Neural progenitor cell (in vitro differentiated cells): ENCODE data around the gene WNT6. TPM values are rescaled to one million over a fixed set of nuclear protein-coding genes. Genes with fewer than 3 reads are reported as not detected.
A peak's percentile ranks its signal among the peaks of the same experiment; 100 is the strongest.

Experiments used
- DNase-seq: peaks from one replicate; pipeline ENCODE4 v3.0.0-alpha.2; 2016; ENCODE audit warnings: low spot score
- H2AFZ ChIP-seq: fragments of 200-600 bp; sonication (generic); replicated peaks from 2 replicates; pipeline ENCODE4 v1.6.1; 2016; ENCODE audit warnings: antibody characterized with exemption
- H3F3A ChIP-seq: fragments of 200-600 bp; sonication (generic); 2 replicates; pipeline ENCODE4 v1.6.1; 2016; ENCODE audit warnings: antibody characterized with exemption, low read depth
- H3K27ac ChIP-seq: fragments of 200-600 bp; sonication (generic); 2 replicates; pipeline ENCODE4 v1.5.1; 2016; ENCODE audit warnings: mild to moderate bottlenecking
- H3K27me3 ChIP-seq: fragments of 200-600 bp; sonication (generic); 2 replicates; pipeline ENCODE4 v1.6.1; 2016; ENCODE audit warnings: mild to moderate bottlenecking, moderate library complexity
- H3K36me3 ChIP-seq: fragments of 200-600 bp; sonication (generic); 2 replicates; pipeline ENCODE4 v1.5.1; 2016
- H3K4me1 ChIP-seq: fragments of 200-600 bp; sonication (generic); 2 replicates; pipeline ENCODE4 v1.6.1; 2016; ENCODE audit warnings: mixed run types
- H3K4me2 ChIP-seq: fragments of 200-600 bp; sonication (generic); 2 replicates; pipeline ENCODE4 v1.6.1; 2016
- H3K4me3 ChIP-seq: fragments of 200-600 bp; sonication (generic); 2 replicates; pipeline ENCODE4 v1.5.1; 2016
- H3K79me2 ChIP-seq: fragments of 200-600 bp; sonication (generic); 2 replicates; pipeline ENCODE4 v1.6.1; 2016; ENCODE audit warnings: low read depth
- H3K9ac ChIP-seq: fragments of 200-600 bp; sonication (generic); 2 replicates; pipeline ENCODE4 v1.6.1; 2016
- H3K9me3 ChIP-seq: fragments of 200-600 bp; sonication (generic); 2 replicates; pipeline ENCODE4 v1.5.1; 2016; ENCODE audit warnings: low read depth
- H4K20me1 ChIP-seq: fragments of 200-600 bp; sonication (generic); 2 replicates; pipeline ENCODE4 v1.6.1; 2016; ENCODE audit warnings: low read depth
- H3K27ac Mint-ChIP-seq: 3 replicates; pipeline ENCODE4 v1.8.0; 2021; ENCODE audit warnings: mixed read lengths
- H3K27me3 Mint-ChIP-seq: 2 replicates; pipeline ENCODE4 v1.8.0; 2022; ENCODE audit warnings: low read depth, mild to moderate bottlenecking, inconsistent platforms, moderate library complexity, mixed read lengths; ENCODE audit not compliant: insufficient read depth
- H3K36me3 Mint-ChIP-seq: 3 replicates; pipeline ENCODE4 v1.8.0; 2021; ENCODE audit warnings: mixed read lengths
- H3K4me1 Mint-ChIP-seq: 3 replicates; pipeline ENCODE4 v1.8.0; 2021; ENCODE audit warnings: mixed read lengths
- H3K4me3 Mint-ChIP-seq: 3 replicates; pipeline ENCODE4 v1.8.0; 2021; ENCODE audit warnings: mild to moderate bottlenecking, moderate library complexity, mixed read lengths
- H3K9me3 Mint-ChIP-seq: 3 replicates; pipeline ENCODE4 v1.8.0; 2020; ENCODE audit warnings: mixed read lengths
- CTCF ChIP-seq: fragments of 200-600 bp; sonication (generic); IDR thresholded peaks from 2 replicates; pipeline ENCODE4 v1.5.1; 2017; ENCODE audit warnings: antibody characterized with exemption, mild to moderate bottlenecking
- EZH2 ChIP-seq: fragments of 200-600 bp; sonication (generic); IDR thresholded peaks from 2 replicates; pipeline ENCODE4 v1.6.1; 2017; ENCODE audit warnings: antibody characterized with exemption, mild to moderate bottlenecking, moderate library complexity
- EZH2phosphoT487 ChIP-seq: fragments of 200-600 bp; sonication (generic); IDR thresholded peaks from 2 replicates; pipeline ENCODE4 v1.6.1; 2017; ENCODE audit warnings: antibody characterized with exemption
- total RNA-seq: library from RNA; depleted of rRNA; stranded (reverse); fragments of >200 nt; gene quantifications from 2 replicates; pipeline ENCODE4 v1.2.3, GENCODE V29; 2015; ENCODE audit warnings: low replicate concordance

Gene WNT6
- total RNA-seq, 1 donor from 2014 or later, result not detected

DNA sequence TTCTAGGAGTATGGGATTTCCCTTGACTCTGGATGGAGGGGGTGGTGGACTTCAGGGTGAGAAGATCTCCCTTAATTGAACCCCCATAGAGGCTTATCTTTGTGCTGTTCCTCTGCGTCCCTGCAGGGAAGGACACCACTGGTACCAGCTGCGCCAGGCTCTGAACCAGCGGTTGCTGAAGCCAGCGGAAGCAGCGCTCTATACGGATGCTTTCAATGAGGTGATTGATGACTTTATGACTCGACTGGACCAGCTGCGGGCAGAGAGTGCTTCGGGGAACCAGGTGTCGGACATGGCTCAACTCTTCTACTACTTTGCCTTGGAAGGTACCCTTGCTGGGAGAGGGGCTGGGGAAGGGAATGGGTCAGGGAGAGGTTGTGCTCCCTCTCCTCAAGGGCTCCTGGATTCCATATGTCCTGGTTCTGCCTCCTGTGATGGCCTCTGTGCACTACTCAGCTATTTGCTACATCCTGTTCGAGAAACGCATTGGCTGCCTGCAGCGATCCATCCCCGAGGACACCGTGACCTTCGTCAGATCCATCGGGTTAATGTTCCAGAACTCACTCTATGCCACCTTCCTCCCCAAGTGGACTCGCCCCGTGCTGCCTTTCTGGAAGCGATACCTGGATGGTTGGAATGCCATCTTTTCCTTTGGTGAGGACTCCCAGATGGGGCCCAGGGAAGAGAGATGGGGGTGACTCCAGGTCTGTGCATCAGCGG lies 47.3 kb upstream of the WNT6 start:
- Mint-ChIP-seq H3K27ac (no peak overlapping the region), H3K36me3 (no peaks in the 10 kb centered on the region), H3K4me1 (no peaks in the 10 kb centered on the region), H3K4me3 (no peak overlapping the region), H3K27me3 (peaks cover 3% of the 10 kb centered on the region), H3K9me3 (no peaks in the 10 kb centered on the region)
- Histone ChIP-seq H3K9ac (no peak overlapping the region), H3K27ac (no peak overlapping the region), H3K4me1 (no peaks in the 10 kb centered on the region), H4K20me1 (no peaks in the 10 kb centered on the region), H3K4me3 (no peak overlapping the region), H3F3A (no peaks in the 10 kb centered on the region), H3K9me3 (no peaks in the 10 kb centered on the region), H3K27me3 (no peaks in the 10 kb centered on the region), H3K4me2 (no peak overlapping the region), H3K79me2 (no peaks in the 10 kb centered on the region), H2AFZ (no peak overlapping the region), H3K36me3 (no peaks in the 10 kb centered on the region)
- TF ChIP-seq CTCF (no peak), EZH2 (no peak), EZH2phosphoT487 (no peak)
- DNase-seq, result no peak

DNA sequence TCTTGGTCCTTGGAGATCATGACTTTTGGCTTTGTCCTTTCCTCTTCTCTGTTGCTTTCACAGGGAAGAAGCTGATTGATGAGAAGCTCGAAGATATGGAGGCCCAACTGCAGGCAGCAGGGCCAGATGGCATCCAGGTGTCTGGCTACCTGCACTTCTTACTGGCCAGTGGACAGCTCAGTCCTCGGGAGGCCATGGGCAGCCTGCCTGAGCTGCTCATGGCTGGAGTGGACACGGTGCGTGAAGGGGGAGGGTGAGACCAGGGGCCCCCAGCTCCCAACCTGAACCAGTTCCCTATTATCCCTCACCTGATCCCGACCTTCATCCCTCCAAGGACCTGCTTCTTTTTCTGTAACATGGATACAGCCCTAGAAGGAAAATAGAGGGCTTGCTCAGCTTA lies 46.7 kb upstream of the WNT6 start:
- Histone ChIP-seq H3K4me2 (no peak overlapping the region), H3K79me2 (no peaks in the 10 kb centered on the region), H4K20me1 (no peaks in the 10 kb centered on the region), H3F3A (no peaks in the 10 kb centered on the region), H3K27me3 (no peaks in the 10 kb centered on the region), H3K9ac (no peak overlapping the region), H3K27ac (no peak overlapping the region), H3K4me3 (no peak overlapping the region), H3K9me3 (no peaks in the 10 kb centered on the region), H3K36me3 (no peaks in the 10 kb centered on the region), H2AFZ (no peak overlapping the region), H3K4me1 (no peaks in the 10 kb centered on the region)
- no peak for DNase-seq
- no peak for TF ChIP-seq CTCF
- TF ChIP-seq EZH2, result no peak
- TF ChIP-seq EZH2phosphoT487, result no peak
- H3K4me3 Mint-ChIP-seq, result no peak overlapping the region
- peak overlapping the region; percentile 50 for H3K27ac Mint-ChIP-seq
- no peaks in the 10 kb centered on the region for H3K4me1 Mint-ChIP-seq
- no peaks in the 10 kb centered on the region for H3K36me3 Mint-ChIP-seq
- peaks cover 3% of the 10 kb centered on the region for H3K27me3 Mint-ChIP-seq
- H3K9me3 Mint-ChIP-seq, result no peaks in the 10 kb centered on the region

GRCh38 chr2:218813771-218814460 lies 45.7 kb upstream of the WNT6 start:
- DNase-seq, result no peak
- no peak overlapping the region for H3K27ac Mint-ChIP-seq
- H3K36me3 Mint-ChIP-seq, result no peaks in the 10 kb centered on the region

More at GRCh38 chr2:218813771-218814460, 45.7 kb upstream of the WNT6 start:
- Histone ChIP-seq H3K79me2 (no peaks in the 10 kb centered on the region), H3F3A (no peaks in the 10 kb centered on the region), H3K4me1 (no peaks in the 10 kb centered on the region), H2AFZ (no peak overlapping the region), H3K36me3 (no peaks in the 10 kb centered on the region), H3K4me2 (no peak overlapping the region), H3K4me3 (no peak overlapping the region), H3K27ac (no peak overlapping the region), H4K20me1 (no peaks in the 10 kb centered on the region), H3K9me3 (no peaks in the 10 kb centered on the region), H3K27me3 (no peaks in the 10 kb centered on the region), H3K9ac (no peak overlapping the region)
- H3K4me1 Mint-ChIP-seq, result no peaks in the 10 kb centered on the region
- H3K4me3 Mint-ChIP-seq, result no peak overlapping the region
- TF ChIP-seq EZH2, result no peak
- no peak for TF ChIP-seq EZH2phosphoT487
- TF ChIP-seq CTCF, result no peak
- H3K27me3 Mint-ChIP-seq, result peaks cover 3% of the 10 kb centered on the region
- H3K9me3 Mint-ChIP-seq, result no peaks in the 10 kb centered on the region
